Gastrocnemius medialis (tissue), 4 donors: ENCODE data around the gene ETNK1. TPM values are rescaled to one million over a fixed set of nuclear protein-coding genes. Genes with fewer than 3 reads are reported as not detected.

Source experiments
- ATAC-seq, 2 donors: fragments of 150-250 bp; one replicate each; pipeline ENCODE4 v1.9.1; 2016
- DNase-seq, 2 donors: peaks; one replicate each; pipeline ENCODE4 v3.0.0-alpha.2; 2019
- H3K27ac ChIP-seq, 4 donors: fragments of 200-600 bp; sonication (generic); 1 replicate in 1 of 4; 2 replicates in 3 of 4; pipeline ENCODE4 v1.5.1; 2016 to 2018; ENCODE audit warnings: mild to moderate bottlenecking in 2 of 4, moderate library complexity in 1 of 4
- H3K27me3 ChIP-seq, 3 donors: fragments of 200-600 bp; sonication (generic) in 2 of 3; 1 replicate in 1 of 3; 2 replicates in 2 of 3; pipeline versions ENCODE4 v1.5.1 to v1.6.0; 2016 to 2019; ENCODE audit warnings: mild to moderate bottlenecking in 1 of 3, moderate library complexity in 1 of 3
- H3K36me3 ChIP-seq, 2 donors: fragments of 200-600 bp; sonication (generic) in 1 of 2; one replicate each; pipeline ENCODE4 v1.5.1; 2017 to 2018
- H3K4me1 ChIP-seq, 2 donors: fragments of 200-600 bp; sonication (generic) in 1 of 2; one replicate each; pipeline ENCODE4 v1.5.1; 2016 to 2017; ENCODE audit warnings: mild to moderate bottlenecking in 2 of 2
- H3K4me3 ChIP-seq, 4 donors: fragments of 200-600 bp; sonication (generic) in 3 of 4; 1 replicate in 1 of 4; 2 replicates in 3 of 4; pipeline ENCODE4 v1.5.1; 2016 to 2019; ENCODE audit warnings: mild to moderate bottlenecking in 2 of 4
- H3K9me3 ChIP-seq, 3 donors: fragments of 200-600 bp; sonication (generic) in 2 of 3; 1 replicate in 1 of 3; 2 replicates in 2 of 3; pipeline ENCODE4 v1.5.1; 2016 to 2019
- CTCF ChIP-seq, 5 experiments: fragments of 450-650 bp in 3 of 5; fragments of 200-600 bp in 2 of 5; sonication (generic) in 2 of 5; IDR thresholded peaks in 4 of 5; conservative IDR thresholded peaks in 1 of 5; 1 replicate in 4 of 5; 2 replicates in 1 of 5; pipeline ENCODE4 v1.5.1; 2016 to 2019; ENCODE audit warnings: antibody characterized with exemption in 5 of 5, mild to moderate bottlenecking in 3 of 5, moderate library complexity in 3 of 5
- POLR2A ChIP-seq, 2 donors: fragments of 450-650 bp; IDR thresholded peaks; one replicate each; pipeline ENCODE4 v1.6.1; 2017; ENCODE audit warnings: antibody characterized with exemption in 2 of 2, mild to moderate bottlenecking in 2 of 2, moderate library complexity in 2 of 2
- in situ Hi-C, 4 donors: fragments of 200-750 bp; cut with MboI; loops; one replicate each; pipeline versions ENCODE4 v1.15.0 to v1.8.0; 2017; ENCODE audit warnings: low sequenced_read_pairs in 4 of 4
- intact Hi-C: fragments of 100-400 bp; cut with DNase I; formaldehyde crosslinking; loops from one replicate; pipeline ENCODE4 v1.15.1; 2023; ENCODE audit warnings: low total_unique reads
- total RNA-seq, 4 donors: library from RNA; depleted of rRNA; stranded (reverse); fragments of >200 nt; gene quantifications; one replicate each; pipeline versions ENCODE4 v1.1.0 to v1.2.3, GENCODE V29; 2016

Gene ETNK1
- total RNA-seq, 4 donors from 2014 or later = 6.5 to 15.1 (median 7.2) TPM

DNA sequence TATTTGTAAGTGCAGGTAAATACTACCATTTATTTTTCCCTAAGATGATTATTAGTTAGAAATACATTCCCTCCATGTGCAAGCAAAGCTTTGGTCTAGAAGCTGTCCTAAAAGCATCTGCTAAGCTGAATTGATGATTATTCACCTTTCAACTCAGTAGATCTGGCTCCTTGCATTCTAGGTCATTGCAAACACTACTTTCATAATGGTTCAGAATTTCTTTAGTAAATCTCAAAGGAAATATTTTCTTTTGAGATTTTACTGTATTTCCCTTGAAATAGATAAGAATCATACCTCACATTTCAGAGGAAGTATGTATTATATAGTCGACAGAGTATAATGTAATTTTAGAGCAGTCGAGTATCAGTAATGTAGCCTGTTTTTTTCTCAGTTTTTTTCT, 2.4 kb downstream of the ETNK1 start:
- in situ Hi-C loops (loop anchor here in 3 of 4 donors (5.0 to 25.0 kb wide), 3 partner anchors 83 to 565 kb away; partner anchors contain the start of gene C2CD5 (in 3 of the 3)), intact Hi-C loops (no loop called here)
- Histone ChIP-seq H3K9me3 (no peaks in the 10 kb centered on the region), H3K4me1 (peaks cover 28 to 34% of the 10 kb centered on the region in 2 donors), H3K4me3 (peak overlapping the region in 3 of 4 donors; percentile 0 to 89 (median 2)), H3K36me3 (no peaks in the 10 kb centered on the region), H3K27me3 (no peaks in the 10 kb centered on the region), H3K27ac (peak overlapping the region in 3 of 4 donors; percentile 31 to 98 (median 95))
- no peak for DNase-seq
- ATAC-seq = no peak
- TF ChIP-seq CTCF (IDR thresholded peaks at IDR 0.05 in 4 of 5, conservative IDR thresholded peaks at IDR 0.05 in 1 of 5) (no peak), POLR2A (IDR thresholded peaks at IDR 0.05) (no peak)

DNA sequence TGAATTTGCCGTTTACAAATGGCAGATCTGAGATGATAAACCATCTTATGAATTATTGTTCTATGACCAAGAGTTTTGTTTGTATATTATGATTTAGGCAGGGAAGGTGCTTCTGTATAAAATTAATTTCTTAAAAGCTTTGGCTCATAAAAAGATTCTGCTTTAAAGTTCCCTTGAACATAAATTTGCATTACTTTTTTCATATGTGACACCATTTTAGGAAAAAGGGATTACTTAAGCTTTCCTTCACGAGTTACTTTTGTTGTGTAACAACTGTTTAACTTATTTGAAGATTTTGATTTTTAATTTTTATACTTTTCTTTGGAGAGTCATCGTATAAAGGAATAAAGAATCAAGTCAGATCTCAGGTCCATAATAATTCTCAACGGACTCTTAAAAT, 3.3 kb downstream of the ETNK1 start:
- in situ Hi-C loops = loop anchor here in 3 of 4 donors (5.0 to 25.0 kb wide), 3 partner anchors 83 to 566 kb away; partner anchors contain the start of gene C2CD5 (in 3 of the 3)

DNA sequence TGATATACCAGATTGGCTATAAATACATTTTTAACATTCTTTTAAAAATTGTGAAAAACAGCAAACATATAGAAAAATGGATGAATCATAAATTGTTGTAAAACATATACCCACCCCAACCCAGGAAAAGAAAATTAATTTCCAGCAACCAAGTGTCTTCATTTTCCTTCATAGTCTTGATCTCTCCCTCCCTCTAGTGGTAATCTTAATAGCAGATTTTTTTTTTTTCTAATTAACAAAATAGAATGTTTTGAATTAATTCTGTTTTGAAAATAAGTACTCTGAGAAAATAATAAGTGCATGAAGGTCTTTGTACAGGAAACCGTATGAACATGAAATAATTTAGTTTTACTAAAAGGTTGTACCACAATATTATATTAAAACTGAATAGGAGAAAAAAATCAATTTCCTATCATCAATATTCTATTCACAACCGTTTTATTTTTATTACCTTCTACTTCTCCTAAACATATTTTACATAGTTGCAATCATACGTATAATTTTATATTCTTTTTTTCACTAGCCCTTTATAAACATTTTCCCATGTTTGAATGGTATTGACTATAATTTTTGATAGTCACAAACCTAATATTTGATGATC, 7.0 kb downstream of the ETNK1 start:
- Histone ChIP-seq H3K9me3 (no peaks in the 10 kb centered on the region), H3K36me3 (no peaks in the 10 kb centered on the region), H3K4me1 (peaks cover 17 to 28% of the 10 kb centered on the region in 2 donors), H3K27ac (no peak overlapping the region), H3K27me3 (no peaks in the 10 kb centered on the region), H3K4me3 (no peak overlapping the region)
- ATAC-seq = no peak
- TF ChIP-seq CTCF (IDR thresholded peaks at IDR 0.05 in 4 of 5, conservative IDR thresholded peaks at IDR 0.05 in 1 of 5) (peak in 4 of 5 experiments; percentile 39 to 61 (median 50)), POLR2A (IDR thresholded peaks at IDR 0.05) (no peak)
- DNase-seq = no peak
- in situ Hi-C loops = loop anchor here in 1 of 4 donors (25.0 kb wide), 1 partner anchor 570 kb away; no protein-coding TSS in a partner anchor
- intact Hi-C loops = no loop called here

More for the DNA sequence above, 3.3 kb downstream of the ETNK1 start:
- Histone ChIP-seq H3K36me3 (no peaks in the 10 kb centered on the region), H3K9me3 (no peaks in the 10 kb centered on the region), H3K4me1 (peaks cover 28 to 34% of the 10 kb centered on the region in 2 donors), H3K4me3 (no peak overlapping the region), H3K27me3 (no peaks in the 10 kb centered on the region), H3K27ac (peak overlapping the region in 3 of 4 donors; percentile 3 to 98 (median 30))
- intact Hi-C loops = no loop called here
- ATAC-seq = no peak
- DNase-seq = no peak
- no peak for TF ChIP-seq CTCF (IDR thresholded peaks at IDR 0.05 in 4 of 5, conservative IDR thresholded peaks at IDR 0.05 in 1 of 5)
- no peak for TF ChIP-seq POLR2A (IDR thresholded peaks at IDR 0.05)

GRCh38 chr12:22634883-22635282, 9.9 kb downstream of the ETNK1 start:
- intact Hi-C loops = no loop called here
- in situ Hi-C loops = loop anchor here in 1 of 4 donors (25.0 kb wide), 1 partner anchor 573 kb away; no protein-coding TSS in a partner anchor
- ATAC-seq = no peak
- peaks cover 0 to 9% of the 10 kb centered on the region in 2 donors for H3K4me1 ChIP-seq
- TF ChIP-seq POLR2A (IDR thresholded peaks at IDR 0.05) (no peak), CTCF (IDR thresholded peaks at IDR 0.05 in 4 of 5, conservative IDR thresholded peaks at IDR 0.05 in 1 of 5) (no peak)
- no peak for DNase-seq
- H3K27ac ChIP-seq = no peak overlapping the region
- no peaks in the 10 kb centered on the region for H3K27me3 ChIP-seq
- no peaks in the 10 kb centered on the region for H3K36me3 ChIP-seq
- H3K4me3 ChIP-seq = no peak overlapping the region
- no peaks in the 10 kb centered on the region for H3K9me3 ChIP-seq
